ENCODE data around the gene DES. TPM values are rescaled to one million over a fixed set of nuclear protein-coding genes. Genes with fewer than 3 reads are reported as not detected.

Gene DES
- total RNA-seq, 1 experiment from 2014 or later: 18.8 TPM

DNA sequence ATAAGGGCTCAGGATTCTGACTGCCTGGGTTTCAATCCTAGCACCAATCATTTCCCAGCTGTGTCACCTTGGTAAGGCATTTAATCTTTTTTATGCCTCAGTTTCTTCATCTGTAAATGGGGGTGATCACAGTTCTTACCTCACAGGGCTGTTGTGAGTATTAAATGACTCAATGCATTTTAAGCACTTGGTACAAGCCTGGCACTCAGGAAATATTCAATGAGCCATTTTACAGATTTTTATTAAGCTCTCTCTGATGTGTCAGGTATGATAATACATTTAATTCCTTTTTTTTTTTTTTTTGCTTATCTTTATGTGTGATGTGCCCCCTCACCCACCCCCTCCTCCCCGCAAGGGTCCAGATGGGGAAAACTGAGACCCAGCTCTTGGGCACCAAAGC, 28.5 kb downstream of the DES start:
- Histone ChIP-seq H3K4me3 (ENCODE audit: insufficient read depth, low read depth, low read length) (no peak overlapping the region), H3K27me3 (ENCODE audit: control insufficient read depth, insufficient read depth, low read length) (peaks cover 9% of the 10 kb centered on the region; the same call in 1 of the 2 replicates)

DNA sequence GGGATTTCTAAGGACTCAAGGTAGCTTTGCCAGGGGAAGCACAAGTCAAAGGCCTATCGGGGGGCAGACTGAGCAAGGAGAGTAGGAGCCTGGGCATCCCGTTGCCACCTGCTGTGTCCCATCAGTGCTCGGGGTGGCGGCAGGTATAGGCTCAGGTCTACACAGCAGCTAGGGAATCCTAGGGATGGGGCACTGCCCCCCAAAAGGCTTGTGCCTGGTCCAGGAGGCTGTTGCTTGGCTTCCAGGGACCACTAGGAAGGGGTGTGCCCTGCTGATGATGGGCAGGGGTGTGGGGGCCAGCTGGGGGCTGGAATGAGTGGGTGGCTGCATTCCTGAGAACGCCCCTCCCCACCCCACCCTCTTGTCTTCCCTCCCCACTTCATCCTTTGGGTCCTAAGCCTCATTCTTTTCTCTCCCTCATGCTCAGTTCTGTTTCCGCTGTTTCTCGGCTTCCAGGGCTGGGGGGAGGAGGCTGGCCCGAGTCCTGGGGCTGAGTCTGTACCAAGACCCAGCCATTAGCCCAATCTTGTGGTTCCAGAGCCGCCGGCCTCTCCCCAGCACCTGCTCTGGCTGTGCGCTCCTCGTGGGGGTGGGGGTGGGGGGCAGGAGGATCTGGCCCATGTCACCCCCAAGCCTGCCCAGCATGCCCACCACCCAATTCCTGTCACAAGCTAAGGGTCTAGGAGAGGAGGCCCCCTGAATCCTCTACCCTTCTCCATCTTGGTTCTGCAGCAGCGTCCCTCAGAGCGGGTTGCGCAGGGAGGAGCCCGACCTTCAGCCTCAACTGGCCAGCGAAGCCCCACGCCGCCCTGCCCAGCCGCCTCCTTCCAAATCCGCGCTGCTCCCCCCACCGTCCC, 29.3 kb downstream of the DES start:
- Histone ChIP-seq H3K4me3 (ENCODE audit: insufficient read depth, low read depth, low read length) (no peak overlapping the region; the same call in 1 of the 2 replicates), H3K27me3 (ENCODE audit: control insufficient read depth, insufficient read depth, low read length) (peaks cover 9% of the 10 kb centered on the region; the same call in 1 of the 2 replicates), H3K36me3 (replicated peaks; ENCODE audit: control insufficient read depth, insufficient read depth, low read length) (no peaks in the 10 kb centered on the region; the same call in 1 of the 2 replicates)
- DNase-seq: peak; percentile 76

More for the DNA sequence above, 28.5 kb downstream of the DES start:
- DNase-seq: no peak
- H3K36me3 ChIP-seq (replicated peaks; ENCODE audit: control insufficient read depth, insufficient read depth, low read length): no peaks in the 10 kb centered on the region; the same call in 1 of the 2 replicates

GRCh38 chr2:219448099-219448775, 30.1 kb downstream of the DES start:
- Histone ChIP-seq H3K27me3 (ENCODE audit: control insufficient read depth, insufficient read depth, low read length) (peaks cover 6% of the 10 kb centered on the region; the same call in 1 of the 2 replicates), H3K4me3 (ENCODE audit: insufficient read depth, low read depth, low read length) (peak overlapping the region; percentile 20; the same call in 1 of the 2 replicates), H3K36me3 (replicated peaks; ENCODE audit: control insufficient read depth, insufficient read depth, low read length) (no peaks in the 10 kb centered on the region; the same call in 1 of the 2 replicates)
- peak; percentile 90 for DNase-seq

GRCh38 chr2:219448776-219449341, 30.7 kb downstream of the DES start:
- no peaks in the 10 kb centered on the region; the same call in 1 of the 2 replicates for H3K36me3 ChIP-seq (replicated peaks; ENCODE audit: control insufficient read depth, insufficient read depth, low read length)
- peak; percentile 96 for DNase-seq
- peaks cover 6% of the 10 kb centered on the region; the same call in 1 of the 2 replicates for H3K27me3 ChIP-seq (ENCODE audit: control insufficient read depth, insufficient read depth, low read length)
- peak overlapping the region; percentile 20; the same call in 1 of the 2 replicates for H3K4me3 ChIP-seq (ENCODE audit: insufficient read depth, low read depth, low read length)

DNA sequence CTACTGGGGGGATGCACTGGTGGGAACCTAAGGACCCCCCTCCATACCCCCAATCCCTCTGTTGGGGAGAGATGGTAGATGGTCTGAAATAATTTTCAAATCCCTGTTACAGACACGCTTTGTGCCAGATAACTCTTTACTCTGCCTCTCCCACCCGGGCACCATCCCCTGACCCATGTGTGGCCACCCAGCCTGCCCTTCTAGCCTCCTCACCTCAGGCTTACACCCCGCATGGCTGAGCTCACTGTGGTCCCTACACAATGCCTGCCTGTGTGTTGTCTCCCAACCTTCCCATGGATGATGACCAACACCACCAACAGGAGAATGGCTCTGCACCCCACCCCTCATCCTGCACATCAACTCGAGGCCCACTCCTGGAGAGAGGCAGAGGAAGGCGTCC, 31.4 kb downstream of the DES start:
- DNase-seq: no peak
- no peak overlapping the region for H3K4me3 ChIP-seq (ENCODE audit: insufficient read depth, low read depth, low read length)
- no peaks in the 10 kb centered on the region; the same call in 1 of the 2 replicates for H3K36me3 ChIP-seq (replicated peaks; ENCODE audit: control insufficient read depth, insufficient read depth, low read length)
- H3K27me3 ChIP-seq (ENCODE audit: control insufficient read depth, insufficient read depth, low read length): peaks cover 6% of the 10 kb centered on the region; the same call in 1 of the 2 replicates

DNA sequence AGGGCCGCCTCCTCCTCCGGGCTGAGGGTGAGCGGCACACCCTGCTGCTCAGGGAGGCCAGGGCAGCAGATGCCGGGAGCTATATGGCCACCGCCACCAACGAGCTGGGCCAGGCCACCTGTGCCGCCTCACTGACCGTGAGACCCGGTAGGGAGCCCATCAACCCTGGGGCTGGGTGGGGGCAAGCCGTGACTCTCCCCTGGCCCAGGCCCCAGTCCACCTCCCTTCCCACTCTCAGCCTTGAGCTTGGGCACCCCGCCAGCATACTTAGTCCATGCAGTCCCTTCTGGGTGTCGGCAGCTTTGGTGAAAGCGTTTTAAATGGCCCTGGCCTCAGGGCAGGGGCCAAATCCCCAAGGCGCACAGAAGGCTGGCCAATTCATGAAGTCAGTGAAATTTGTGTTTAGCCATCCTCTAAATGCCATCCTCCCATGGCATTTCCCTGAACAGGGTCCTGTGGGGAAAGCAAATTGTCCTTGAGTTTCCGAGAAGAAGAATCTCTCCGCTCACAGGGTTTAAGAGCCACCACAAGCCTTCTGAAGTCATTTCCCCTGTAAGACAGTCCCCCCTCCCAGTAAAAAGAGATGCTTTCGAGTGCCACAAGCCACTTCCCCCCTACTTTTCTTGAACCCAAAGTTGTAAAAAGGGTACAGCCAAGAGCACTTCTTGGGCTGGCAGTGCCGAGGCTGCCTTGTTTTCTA, 33.6 kb downstream of the DES start:
- Histone ChIP-seq H3K36me3 (replicated peaks; ENCODE audit: control insufficient read depth, insufficient read depth, low read length) (no peaks in the 10 kb centered on the region; the same call in 1 of the 2 replicates), H3K4me3 (ENCODE audit: insufficient read depth, low read depth, low read length) (no peak overlapping the region), H3K27me3 (ENCODE audit: control insufficient read depth, insufficient read depth, low read length) (peaks cover 6% of the 10 kb centered on the region; the same call in 1 of the 2 replicates)
- DNase-seq: no peak

GRCh38 chr2:219452361-219453317, 34.5 kb downstream of the DES start:
- DNase-seq: no peak
- Histone ChIP-seq H3K27me3 (ENCODE audit: control insufficient read depth, insufficient read depth, low read length) (peaks cover 4% of the 10 kb centered on the region; the same call in 1 of the 2 replicates), H3K36me3 (replicated peaks; ENCODE audit: control insufficient read depth, insufficient read depth, low read length) (no peaks in the 10 kb centered on the region; the same call in 1 of the 2 replicates), H3K4me3 (ENCODE audit: insufficient read depth, low read depth, low read length) (no peak overlapping the region)

GRCh38 chr2:219453671-219454590, 35.8 kb downstream of the DES start:
- no peak for DNase-seq
- Histone ChIP-seq H3K27me3 (ENCODE audit: control insufficient read depth, insufficient read depth, low read length) (no peaks in the 10 kb centered on the region), H3K36me3 (replicated peaks; ENCODE audit: control insufficient read depth, insufficient read depth, low read length) (no peaks in the 10 kb centered on the region; the same call in 1 of the 2 replicates), H3K4me3 (ENCODE audit: insufficient read depth, low read depth, low read length) (no peak overlapping the region)

- Histone ChIP-seq H3K36me3 (replicated peaks; ENCODE audit: control insufficient read depth, insufficient read depth, low read length) (no peaks in the 10 kb centered on the region; the same call in 1 of the 2 replicates), H3K27me3 (ENCODE audit: control insufficient read depth, insufficient read depth, low read length) (no peaks in the 10 kb centered on the region), H3K4me3 (ENCODE audit: insufficient read depth, low read depth, low read length) (no peak overlapping the region)
- no peak for DNase-seq
Measured at GRCh38 chr2:219455581-219455980, 37.4 kb downstream of the DES start.

- Histone ChIP-seq H3K36me3 (replicated peaks; ENCODE audit: control insufficient read depth, insufficient read depth, low read length) (0 out of 2 replicates have a peak, but pooled peaks cover 2% of the 10 kb centered on the region), H3K27me3 (ENCODE audit: control insufficient read depth, insufficient read depth, low read length) (no peaks in the 10 kb centered on the region), H3K4me3 (ENCODE audit: insufficient read depth, low read depth, low read length) (no peak overlapping the region)
- DNase-seq: peak; percentile 80
Measured at GRCh38 chr2:219457784-219458369, 39.7 kb downstream of the DES start.

GRCh38 chr2:219458996-219459395, 40.8 kb downstream of the DES start:
- H3K4me3 ChIP-seq (ENCODE audit: insufficient read depth, low read depth, low read length): no peak overlapping the region
- no peaks in the 10 kb centered on the region for H3K27me3 ChIP-seq (ENCODE audit: control insufficient read depth, insufficient read depth, low read length)
- 0 out of 2 replicates have a peak, but pooled peaks cover 2% of the 10 kb centered on the region for H3K36me3 ChIP-seq (replicated peaks; ENCODE audit: control insufficient read depth, insufficient read depth, low read length)
- DNase-seq: no peak
